ENCODE results near the gene RHOH. TPM values are rescaled to one million over a fixed set of nuclear protein-coding genes. Genes with fewer than 3 reads are reported as not detected.

RHOH gene
- total and polyA plus RNA-seq, 2 experiments from 2014 or later: not detected

DNA sequence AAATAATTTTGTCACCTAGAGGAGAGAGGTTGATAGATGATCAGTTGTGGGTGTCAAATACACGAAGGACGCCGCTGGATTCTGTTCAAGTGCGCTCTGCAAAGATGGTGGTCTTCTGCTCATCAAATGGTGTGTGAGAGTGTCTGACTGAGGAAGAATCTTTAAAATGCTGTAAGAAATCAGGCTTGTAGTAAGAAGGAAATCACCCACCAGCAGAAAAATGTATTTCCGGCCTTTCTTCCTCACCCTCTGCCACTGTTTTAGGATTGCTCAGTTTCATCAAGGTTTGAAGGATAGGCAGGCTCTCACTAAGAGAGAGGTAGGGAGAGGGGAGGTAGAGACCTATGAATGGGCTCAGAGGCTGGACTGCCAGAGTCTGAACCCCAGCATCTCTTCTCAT lies 28.7 kb downstream of the RHOH start:
- Histone ChIP-seq H3K27ac (no peak overlapping the region), H3K9me3 (ENCODE audit: low read depth) (no peaks in the 10 kb centered on the region), H3K4me2 (ENCODE audit: unreplicated experiment) (no peak overlapping the region), H3K27me3 (replicated peaks; ENCODE audit: insufficient read depth) (no peaks in the 10 kb centered on the region), H3K4me3 (no peak overlapping the region), H4K20me1 (ENCODE audit: insufficient read depth) (no peaks in the 10 kb centered on the region), H3K9ac (no peak overlapping the region), H2AFZ (no peak overlapping the region), H3F3A (ENCODE audit: insufficient read depth) (no peaks in the 10 kb centered on the region), H3K79me2 (ENCODE audit: insufficient read depth) (no peaks in the 10 kb centered on the region), H3K9me2 (ENCODE audit: insufficient read depth) (no peaks in the 10 kb centered on the region), H3K4me1 (ENCODE audit: insufficient read depth) (no peaks in the 10 kb centered on the region), H3K36me3 (ENCODE audit: low read depth) (no peaks in the 10 kb centered on the region)
- no peak for TF ChIP-seq EZH2 (IDR thresholded peaks at IDR 0.05; ENCODE audit: insufficient read depth, poor library complexity, severe bottlenecking)
- TF ChIP-seq EZH2phosphoT487 (IDR thresholded peaks at IDR 0.05; ENCODE audit: insufficient read depth, low read depth): no peak
- in situ Hi-C loops (cut with MboI): no loop called here
- DNase-seq: no peak
- WGBS, 2 experiments (ENCODE audit: low coverage in 1 of 2, low lambda C conversion rate in 2 of 2, missing lambda C conversion rate in 2 of 2): 99% methylated on average over 5 of the region's 5 CpGs

DNA sequence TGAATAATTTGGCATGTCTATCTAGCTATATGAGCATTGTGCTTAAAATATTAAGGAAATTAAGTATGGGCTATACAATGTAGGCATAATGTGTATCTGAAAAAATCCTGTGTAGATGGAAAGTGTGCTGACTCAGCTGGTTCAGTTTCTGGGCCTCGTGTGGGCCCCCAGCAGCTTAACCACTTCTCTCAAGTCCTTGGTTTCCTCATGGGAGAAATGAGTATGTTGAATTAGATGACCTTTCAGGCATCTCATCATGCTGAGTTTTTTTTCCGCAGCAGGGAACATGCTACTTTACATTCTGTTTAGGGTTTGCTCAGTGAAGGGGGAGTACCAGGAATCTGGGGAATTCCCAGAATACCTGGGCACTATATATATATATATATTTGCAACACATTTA lies 30.5 kb downstream of the RHOH start:
- no peak overlapping the region for H3K4me3 ChIP-seq
- H3K9me2 ChIP-seq (ENCODE audit: insufficient read depth): no peaks in the 10 kb centered on the region
- H3K27me3 ChIP-seq (replicated peaks; ENCODE audit: insufficient read depth): no peaks in the 10 kb centered on the region
- no peaks in the 10 kb centered on the region for H3K79me2 ChIP-seq (ENCODE audit: insufficient read depth)
- H3K9me3 ChIP-seq (ENCODE audit: low read depth): no peaks in the 10 kb centered on the region
- 31 to 38% methylated on average over 2 of the region's 2 CpGs for WGBS, 2 experiments (ENCODE audit: low coverage in 1 of 2, low lambda C conversion rate in 2 of 2, missing lambda C conversion rate in 2 of 2)
- TF ChIP-seq EZH2phosphoT487 (IDR thresholded peaks at IDR 0.05; ENCODE audit: insufficient read depth, low read depth): no peak
- TF ChIP-seq EZH2 (IDR thresholded peaks at IDR 0.05; ENCODE audit: insufficient read depth, poor library complexity, severe bottlenecking): no peak
- H3K36me3 ChIP-seq (ENCODE audit: low read depth): no peaks in the 10 kb centered on the region
- H4K20me1 ChIP-seq (ENCODE audit: insufficient read depth): no peaks in the 10 kb centered on the region
- in situ Hi-C loops (cut with MboI): no loop called here
- no peak overlapping the region for H3K4me2 ChIP-seq (ENCODE audit: unreplicated experiment)
- peaks cover 4% of the 10 kb centered on the region; the same call in 1 of the 2 replicates for H3F3A ChIP-seq (ENCODE audit: insufficient read depth)
- no peak overlapping the region for H2AFZ ChIP-seq
- H3K9ac ChIP-seq: no peak overlapping the region
- no peak for DNase-seq
- no peaks in the 10 kb centered on the region for H3K4me1 ChIP-seq (ENCODE audit: insufficient read depth)
- no peak overlapping the region for H3K27ac ChIP-seq

DNA sequence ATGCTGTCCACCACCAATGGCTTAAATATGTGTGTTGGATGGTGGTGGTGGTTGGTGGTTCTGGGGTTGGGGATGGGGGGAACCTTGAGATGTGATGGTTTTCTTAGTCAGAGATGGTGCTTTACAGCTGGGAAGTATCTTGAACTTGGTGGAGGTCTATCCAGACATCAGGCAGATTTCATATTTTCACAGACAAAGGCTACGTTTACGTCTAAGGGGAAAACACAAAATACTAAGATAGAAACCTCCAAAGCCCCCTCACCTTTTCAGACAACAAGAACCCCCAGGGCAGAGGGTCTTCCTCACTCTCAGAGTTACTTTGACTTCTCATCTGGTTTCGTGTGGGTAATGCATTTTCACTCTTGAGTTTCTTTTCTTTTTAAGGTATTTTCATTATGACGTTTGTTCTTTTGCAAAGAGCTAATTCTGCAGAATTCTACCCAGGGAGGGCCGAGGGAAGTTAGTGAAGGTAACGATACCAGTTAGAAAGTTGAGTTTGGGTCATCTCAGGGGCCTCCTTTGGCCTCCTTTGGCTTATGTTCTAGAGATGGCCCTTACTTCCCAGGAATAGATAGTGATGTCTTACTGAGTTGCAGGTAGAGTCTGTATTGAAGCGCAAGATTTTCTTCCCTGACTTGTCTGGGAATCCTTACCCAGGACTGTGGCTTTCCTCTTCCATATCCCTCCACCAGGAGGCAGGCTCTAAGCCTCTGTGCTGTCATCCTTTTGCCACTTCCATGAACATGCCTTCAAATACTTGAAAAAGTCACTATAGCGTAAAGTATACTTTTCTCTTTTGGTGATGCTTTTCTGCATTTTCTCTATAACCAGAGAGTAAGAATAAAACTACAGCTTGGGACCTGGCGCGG lies 31.9 kb downstream of the RHOH start:
- no peak for TF ChIP-seq EZH2 (IDR thresholded peaks at IDR 0.05; ENCODE audit: insufficient read depth, poor library complexity, severe bottlenecking)
- no peak for TF ChIP-seq EZH2phosphoT487 (IDR thresholded peaks at IDR 0.05; ENCODE audit: insufficient read depth, low read depth)
- Histone ChIP-seq H3F3A (ENCODE audit: insufficient read depth) (peaks cover 4% of the 10 kb centered on the region; the same call in 1 of the 2 replicates), H3K4me3 (no peak overlapping the region), H3K4me2 (ENCODE audit: unreplicated experiment) (no peak overlapping the region), H2AFZ (no peak overlapping the region), H3K9me2 (ENCODE audit: insufficient read depth) (no peaks in the 10 kb centered on the region), H3K9ac (no peak overlapping the region), H3K27ac (no peak overlapping the region), H3K9me3 (ENCODE audit: low read depth) (no peaks in the 10 kb centered on the region), H3K36me3 (ENCODE audit: low read depth) (no peaks in the 10 kb centered on the region), H3K27me3 (replicated peaks; ENCODE audit: insufficient read depth) (no peaks in the 10 kb centered on the region), H3K79me2 (ENCODE audit: insufficient read depth) (no peaks in the 10 kb centered on the region), H4K20me1 (ENCODE audit: insufficient read depth) (no peaks in the 10 kb centered on the region), H3K4me1 (ENCODE audit: insufficient read depth) (no peaks in the 10 kb centered on the region)
- in situ Hi-C loops (cut with MboI): no loop called here
- DNase-seq: peak; percentile 17
- 91 to 92% methylated on average over 10 of the region's 10 CpGs for WGBS, 2 experiments (ENCODE audit: low coverage in 1 of 2, low lambda C conversion rate in 2 of 2, missing lambda C conversion rate in 2 of 2)

GRCh38 chr4:40231316-40231863 lies 34.6 kb downstream of the RHOH start:
- 84% methylated on average over 8 of the region's 8 CpGs for WGBS, 2 experiments (ENCODE audit: low coverage in 1 of 2, low lambda C conversion rate in 2 of 2, missing lambda C conversion rate in 2 of 2)
- in situ Hi-C loops (cut with MboI): no loop called here
- TF ChIP-seq EZH2phosphoT487 (IDR thresholded peaks at IDR 0.05; ENCODE audit: insufficient read depth, low read depth): no peak
- TF ChIP-seq EZH2 (IDR thresholded peaks at IDR 0.05; ENCODE audit: insufficient read depth, poor library complexity, severe bottlenecking): no peak

More at GRCh38 chr4:40231316-40231863, 34.6 kb downstream of the RHOH start:
- no peaks in the 10 kb centered on the region for H3K36me3 ChIP-seq (ENCODE audit: low read depth)
- peaks cover 4% of the 10 kb centered on the region; the same call in 1 of the 2 replicates for H3F3A ChIP-seq (ENCODE audit: insufficient read depth)
- H4K20me1 ChIP-seq (ENCODE audit: insufficient read depth): no peaks in the 10 kb centered on the region
- H3K4me3 ChIP-seq: no peak overlapping the region
- H3K9ac ChIP-seq: no peak overlapping the region
- DNase-seq: no peak
- no peak overlapping the region for H3K4me2 ChIP-seq (ENCODE audit: unreplicated experiment)
- H2AFZ ChIP-seq: no peak overlapping the region
- H3K79me2 ChIP-seq (ENCODE audit: insufficient read depth): no peaks in the 10 kb centered on the region
- H3K9me3 ChIP-seq (ENCODE audit: low read depth): no peaks in the 10 kb centered on the region
- H3K4me1 ChIP-seq (ENCODE audit: insufficient read depth): no peaks in the 10 kb centered on the region
- no peaks in the 10 kb centered on the region for H3K27me3 ChIP-seq (replicated peaks; ENCODE audit: insufficient read depth)
- H3K9me2 ChIP-seq (ENCODE audit: insufficient read depth): no peaks in the 10 kb centered on the region
- no peak overlapping the region for H3K27ac ChIP-seq

All from GM23248 (cell line).